ENCODE measurements around the gene BRPF1. TPM values are rescaled to one million over a fixed set of nuclear protein-coding genes. Genes with fewer than 3 reads are reported as not detected.
A peak's percentile ranks its signal among the peaks of the same experiment; 100 is the strongest.

The BRPF1 gene
- total RNA-seq, 2 experiments from 2014 or later, result 57.3 to 58.8 TPM

GRCh38 chr3:9749645-9750555, 18.4 kb downstream of the BRPF1 start, which contains the start of gene OGG1:
OGG1 (plus strand) TSS chr3:9749952; CDS start chr3:9750287, 335 bp downstream.
- POLR2A ChIA-PET, result interaction anchor here (0.5 to 5.3 kb wide), 13 partner anchors 17 to 353 kb away, joined by 3 to 65 read pairs (median 4); partner anchors contain the start of genes ARPC4, BRPF1, CAMK1 and TADA3
- H3K36me3 Mint-ChIP-seq, result peaks cover 34% of the 10 kb centered on the region
- DNase-seq, result peak; percentile 96
- peak within 1 kb of the TSS; percentile 94 for H3K27ac Mint-ChIP-seq
- H3K9me3 Mint-ChIP-seq, result no peaks in the 10 kb centered on the region
- peak within 1 kb of the TSS; percentile 98 for H3K4me3 Mint-ChIP-seq
- peak; percentile 91 for ATAC-seq (ENCODE audit: low read depth)
- no peaks in the 10 kb centered on the region for H3K27me3 Mint-ChIP-seq
- peaks cover 51% of the 10 kb centered on the region for H3K4me1 Mint-ChIP-seq

GRCh38 chr3:9750556-9751411, 19.2 kb downstream of the BRPF1 start:
- ATAC-seq (ENCODE audit: low read depth) (no peak), DNase-seq (no peak)
- H3K36me3 Mint-ChIP-seq, result peaks cover 34% of the 10 kb centered on the region
- peak overlapping the region; percentile 94 for H3K27ac Mint-ChIP-seq
- POLR2A ChIA-PET, result interaction anchor here (1.0 to 5.3 kb wide), 4 partner anchors 18 to 42 kb away, joined by 5 to 65 read pairs (median 17); partner anchors contain the start of genes ARPC4, BRPF1, CAMK1 and TADA3
- peaks cover 53% of the 10 kb centered on the region for H3K4me1 Mint-ChIP-seq
- no peaks in the 10 kb centered on the region for H3K27me3 Mint-ChIP-seq
- peak overlapping the region; percentile 98 for H3K4me3 Mint-ChIP-seq
- H3K9me3 Mint-ChIP-seq, result no peaks in the 10 kb centered on the region

GRCh38 chr3:9754678-9755077, 23.1 kb downstream of the BRPF1 start:
- no peak for DNase-seq
- Mint-ChIP-seq H3K9me3 (no peaks in the 10 kb centered on the region), H3K27ac (peak overlapping the region; percentile 75), H3K27me3 (no peaks in the 10 kb centered on the region), H3K4me1 (peaks cover 36% of the 10 kb centered on the region), H3K4me3 (peak overlapping the region; percentile 69), H3K36me3 (peaks cover 34% of the 10 kb centered on the region)
- POLR2A ChIA-PET, result interaction anchor here (0.6 to 1.1 kb wide), 3 partner anchors 23 to 134 kb away, joined by 3 to 4 read pairs (median 3); partner anchors contain the start of gene BRPF1
- ATAC-seq (ENCODE audit: low read depth), result no peak

GRCh38 chr3:9757427-9757826, 25.9 kb downstream of the BRPF1 start:
- Mint-ChIP-seq H3K9me3 (no peaks in the 10 kb centered on the region), H3K36me3 (peaks cover 37% of the 10 kb centered on the region), H3K4me1 (peaks cover 15% of the 10 kb centered on the region), H3K27me3 (no peaks in the 10 kb centered on the region), H3K27ac (no peak overlapping the region), H3K4me3 (no peak overlapping the region)
- ATAC-seq (ENCODE audit: low read depth) (no peak), DNase-seq (no peak)
- POLR2A ChIA-PET, result no interaction called here

- Mint-ChIP-seq H3K27ac (no peak overlapping the region), H3K36me3 (peaks cover 37% of the 10 kb centered on the region), H3K27me3 (no peaks in the 10 kb centered on the region), H3K4me3 (no peak overlapping the region), H3K4me1 (peaks cover 6% of the 10 kb centered on the region), H3K9me3 (no peaks in the 10 kb centered on the region)
- POLR2A ChIA-PET, result no interaction called here
- no peak for ATAC-seq (ENCODE audit: low read depth)
- DNase-seq, result no peak
These were observed 29.4 kb downstream of the BRPF1 start for GRCh38 chr3:9760779-9761505.

- H3K27me3 Mint-ChIP-seq, result no peaks in the 10 kb centered on the region
- H3K4me1 Mint-ChIP-seq, result peaks cover 8% of the 10 kb centered on the region
- H3K27ac Mint-ChIP-seq, result no peak overlapping the region
- no peak for ATAC-seq (ENCODE audit: low read depth)
- DNase-seq, result no peak
- H3K4me3 Mint-ChIP-seq, result no peak overlapping the region
- POLR2A ChIA-PET, result interaction anchor here (1.0 kb wide), 1 partner anchor 9 kb away, joined by 4 read pairs; no protein-coding TSS in a partner anchor
- no peaks in the 10 kb centered on the region for H3K9me3 Mint-ChIP-seq
- peaks cover 32% of the 10 kb centered on the region for H3K36me3 Mint-ChIP-seq
These were observed 30.4 kb downstream of the BRPF1 start for GRCh38 chr3:9761919-9762318.

- H3K9me3 Mint-ChIP-seq, result no peaks in the 10 kb centered on the region
- H3K4me1 Mint-ChIP-seq, result peaks cover 17% of the 10 kb centered on the region
- DNase-seq, result no peak
- peaks cover 37% of the 10 kb centered on the region for H3K36me3 Mint-ChIP-seq
- POLR2A ChIA-PET, result interaction anchor here (0.9 to 1.1 kb wide), 3 partner anchors 9 to 30 kb away, joined by 3 to 4 read pairs (median 4); no protein-coding TSS in a partner anchor
- H3K4me3 Mint-ChIP-seq, result no peak overlapping the region
- no peaks in the 10 kb centered on the region for H3K27me3 Mint-ChIP-seq
- no peak for ATAC-seq (ENCODE audit: low read depth)
- no peak overlapping the region for H3K27ac Mint-ChIP-seq
These were observed 31.3 kb downstream of the BRPF1 start for GRCh38 chr3:9762871-9763270.

GRCh38 chr3:9765865-9766264, 34.3 kb downstream of the BRPF1 start:
- H3K36me3 Mint-ChIP-seq, result peaks cover 23% of the 10 kb centered on the region
- H3K27me3 Mint-ChIP-seq, result no peaks in the 10 kb centered on the region
- H3K27ac Mint-ChIP-seq, result no peak overlapping the region
- H3K4me1 Mint-ChIP-seq, result peaks cover 33% of the 10 kb centered on the region
- H3K4me3 Mint-ChIP-seq, result no peak overlapping the region
- POLR2A ChIA-PET, result interaction anchor here (0.6 kb wide), 1 partner anchor 60 kb away, joined by 4 read pairs; no protein-coding TSS in a partner anchor
- H3K9me3 Mint-ChIP-seq, result no peaks in the 10 kb centered on the region
- DNase-seq, result no peak
- ATAC-seq (ENCODE audit: low read depth), result no peak

GRCh38 chr3:9767418-9767817, 35.9 kb downstream of the BRPF1 start:
- Mint-ChIP-seq H3K27ac (no peak overlapping the region), H3K9me3 (no peaks in the 10 kb centered on the region), H3K27me3 (no peaks in the 10 kb centered on the region), H3K36me3 (peaks cover 19% of the 10 kb centered on the region), H3K4me3 (no peak overlapping the region), H3K4me1 (peaks cover 34% of the 10 kb centered on the region)
- no peak for DNase-seq
- POLR2A ChIA-PET, result interaction anchor here (1.1 to 4.6 kb wide), 2 partner anchors 13 to 18 kb away, joined by 3 to 32 read pairs; no protein-coding TSS in a partner anchor
- ATAC-seq (ENCODE audit: low read depth), result no peak

- Mint-ChIP-seq H3K9me3 (no peaks in the 10 kb centered on the region), H3K4me1 (peaks cover 34% of the 10 kb centered on the region), H3K4me3 (peak overlapping the region; percentile 21), H3K27ac (no peak overlapping the region), H3K36me3 (peaks cover 19% of the 10 kb centered on the region), H3K27me3 (no peaks in the 10 kb centered on the region)
- POLR2A ChIA-PET, result interaction anchor here (1.0 to 4.6 kb wide), 7 partner anchors 13 to 119 kb away, joined by 4 to 32 read pairs (median 9); partner anchors contain the start of genes ARPC4, MTMR14, OGG1 and TADA3
- DNase-seq, result no peak
- no peak for ATAC-seq (ENCODE audit: low read depth)
These were observed 36.7 kb downstream of the BRPF1 start for GRCh38 chr3:9768141-9768775.

- Mint-ChIP-seq H3K4me3 (peak overlapping the region; percentile 77), H3K36me3 (peaks cover 18% of the 10 kb centered on the region), H3K4me1 (peaks cover 33% of the 10 kb centered on the region), H3K9me3 (no peaks in the 10 kb centered on the region), H3K27me3 (no peaks in the 10 kb centered on the region), H3K27ac (peak overlapping the region; percentile 54)
- POLR2A ChIA-PET, result interaction anchor here (1.0 to 4.6 kb wide), 7 partner anchors 12 to 120 kb away, joined by 4 to 32 read pairs (median 9); partner anchors contain the start of genes ARPC4, MTMR14, OGG1 and TADA3
- no peak for ATAC-seq (ENCODE audit: low read depth)
- DNase-seq, result no peak
These were observed 37.5 kb downstream of the BRPF1 start for GRCh38 chr3:9769012-9769411.

Data from activated naive CD8-positive, alpha-beta T cell treated with anti-CD3 and anti-CD28 coated beads, Interleukin-2, amount 10 ng/mL, durations not matched to agents 7 days and 5 days (primary cell).